SU-DHL-6 (cell line): ENCODE results near the gene RHOT1.

Source experiments
- H2AFZ ChIP-seq: fragments of 200-600 bp; sonication (generic); 2 replicates; pipeline ENCODE4 v1.6.1; 2014; ENCODE audit warnings: low read depth, mild to moderate bottlenecking, moderate library complexity, mixed read lengths, antibody characterized with exemption, low read length; ENCODE audit not compliant: severe bottlenecking
- H3F3A ChIP-seq: fragments of 200-600 bp; shearing (Covaris generic); 2 replicates; pipeline ENCODE4 v1.6.0; 2016; ENCODE audit warnings: antibody characterized with exemption, mild to moderate bottlenecking; ENCODE audit not compliant: insufficient read depth
- H3K27ac ChIP-seq: fragments of 200-600 bp; sonication (generic); 2 replicates; pipeline ENCODE4 v1.5.1; 2016; ENCODE audit warnings: low read depth, mild to moderate bottlenecking, low read length, moderate library complexity, mixed read lengths
- H3K27me3 ChIP-seq: fragments of 200-600 bp; sonication (generic), shearing (Covaris generic); 2 replicates; pipeline ENCODE4 v1.6.0; 2014; ENCODE audit warnings: mild to moderate bottlenecking, low read length
- H3K36me3 ChIP-seq: fragments of 200-600 bp; sonication (generic); 2 replicates; pipeline ENCODE4 v1.6.1; 2014; ENCODE audit warnings: mild to moderate bottlenecking, low read length, mixed read lengths
- H3K4me2 ChIP-seq: fragments of 300-600, 200-600 bp; shearing (Covaris generic), sonication (generic); 2 replicates; pipeline ENCODE4 v1.6.0; 2014; ENCODE audit warnings: low read length, low read depth, mild to moderate bottlenecking; ENCODE audit not compliant: poor library complexity, severe bottlenecking
- H3K4me3 ChIP-seq: fragments of 200-600 bp; sonication (generic); 2 replicates; pipeline ENCODE4 v1.5.1; 2014; ENCODE audit warnings: antibody characterized with exemption, low read length, mild to moderate bottlenecking, mixed read lengths; ENCODE audit not compliant: insufficient read depth, poor library complexity, severe bottlenecking
- H3K79me2 ChIP-seq: fragments of 200-600 bp; sonication (generic); 2 replicates; pipeline ENCODE4 v1.6.1; 2014; ENCODE audit warnings: mild to moderate bottlenecking, low read length, moderate library complexity; ENCODE audit not compliant: insufficient read depth
- H3K9ac ChIP-seq: fragments of 200-600 bp; sonication (generic); 2 replicates; pipeline ENCODE4 v1.7.0; 2014; ENCODE audit warnings: mild to moderate bottlenecking, low read length
- H3K9me2 ChIP-seq: fragments of 200-600 bp; sonication (generic); replicated peaks from 2 replicates; pipeline ENCODE4 v1.6.1; 2014; ENCODE audit warnings: low read length; ENCODE audit not compliant: insufficient read depth
- H3K9me3 ChIP-seq: fragments of 200-600 bp; sonication (generic); 2 replicates; pipeline ENCODE4 v1.6.1; 2014; ENCODE audit warnings: low read length, mixed read lengths; ENCODE audit not compliant: insufficient read depth
- H4K20me1 ChIP-seq: fragments of 200-600 bp; sonication (generic); 2 replicates; pipeline ENCODE4 v1.6.1; 2014; ENCODE audit warnings: low read depth, mild to moderate bottlenecking, antibody characterized with exemption, low read length, moderate library complexity, mixed read lengths
- CTCF ChIP-seq: fragments of 200-600 bp; sonication (generic); IDR thresholded peaks from one replicate; pipeline ENCODE4 v1.5.1; 2017; ENCODE audit warnings: antibody characterized with exemption, mild to moderate bottlenecking, low read length, moderate library complexity; ENCODE audit not compliant: insufficient read depth, poor library complexity, severe bottlenecking
- EZH2phosphoT487 ChIP-seq: fragments of 200-600 bp; sonication (generic), shearing (Covaris generic); conservative IDR thresholded peaks from 2 replicates; pipeline ENCODE4 v1.6.1; 2018; ENCODE audit warnings: mild to moderate bottlenecking, antibody characterized with exemption, low read length, moderate library complexity, mixed read lengths

Gene RHOT1

GRCh38 chr17:32222621-32223020 lies 80.3 kb downstream of the RHOT1 start:
- Histone ChIP-seq H3K36me3 (peaks cover 8% of the 10 kb centered on the region; the same call in 1 of the 2 replicates), H3K9me2 (no peaks in the 10 kb centered on the region), H3K27ac (no peak overlapping the region), H3K4me2 (no peak overlapping the region), H3K79me2 (no peaks in the 10 kb centered on the region), H3F3A (peaks cover 3% of the 10 kb centered on the region; the same call in 1 of the 2 replicates), H3K9me3 (no peaks in the 10 kb centered on the region), H2AFZ (no peak overlapping the region), H3K4me3 (no peak overlapping the region), H3K27me3 (no peaks in the 10 kb centered on the region), H4K20me1 (no peaks in the 10 kb centered on the region), H3K9ac (no peak overlapping the region)
- TF ChIP-seq CTCF: no peak
- no peak for TF ChIP-seq EZH2phosphoT487

- TF ChIP-seq CTCF (no peak), EZH2phosphoT487 (no peak)
- no peaks in the 10 kb centered on the region for H3K27me3 ChIP-seq
- no peaks in the 10 kb centered on the region for H3K9me2 ChIP-seq
- no peaks in the 10 kb centered on the region for H4K20me1 ChIP-seq
- H3K4me2 ChIP-seq: no peak overlapping the region
- no peaks in the 10 kb centered on the region for H3K9me3 ChIP-seq
- H3K4me3 ChIP-seq: no peak overlapping the region
- H3F3A ChIP-seq: peaks cover 3% of the 10 kb centered on the region; the same call in 1 of the 2 replicates
- H3K79me2 ChIP-seq: no peaks in the 10 kb centered on the region
- H3K27ac ChIP-seq: no peak overlapping the region
- no peak overlapping the region for H3K9ac ChIP-seq
- H2AFZ ChIP-seq: no peak overlapping the region
- H3K36me3 ChIP-seq: peaks cover 8% of the 10 kb centered on the region; the same call in 1 of the 2 replicates
Measured at GRCh38 chr17:32223703-32224102, 81.4 kb downstream of the RHOT1 start.

- Histone ChIP-seq H3K9me2 (no peaks in the 10 kb centered on the region), H3K9ac (no peak overlapping the region), H3K27ac (no peak overlapping the region), H4K20me1 (no peaks in the 10 kb centered on the region), H3K27me3 (no peaks in the 10 kb centered on the region), H3K9me3 (no peaks in the 10 kb centered on the region), H3K4me2 (no peak overlapping the region), H3K79me2 (no peaks in the 10 kb centered on the region), H3K36me3 (peaks cover 8% of the 10 kb centered on the region; the same call in 1 of the 2 replicates), H3F3A (peaks cover 3% of the 10 kb centered on the region; the same call in 1 of the 2 replicates), H2AFZ (no peak overlapping the region), H3K4me3 (no peak overlapping the region)
- TF ChIP-seq CTCF: no peak
- TF ChIP-seq EZH2phosphoT487: no peak
Measured at GRCh38 chr17:32226886-32227285, 84.6 kb downstream of the RHOT1 start.
